Testis (tissue), 3 donors: ENCODE measurements around the gene ARID3A. TPM values are rescaled to one million over a fixed set of nuclear protein-coding genes. Genes with fewer than 3 reads are reported as not detected.

Experiments used
- DNase-seq: peaks from one replicate; pipeline ENCODE4 v3.0.0-alpha.2; 2019
- H3K27ac ChIP-seq, 2 donors: fragments of 200-600 bp; sonication (generic); one replicate each; pipeline ENCODE4 v1.5.1; 2019
- H3K27me3 ChIP-seq: fragments of 200-600 bp; sonication (generic); one replicate; pipeline ENCODE4 v1.5.1; 2019
- H3K36me3 ChIP-seq: fragments of 200-600 bp; sonication (generic); one replicate; pipeline ENCODE4 v1.5.1; 2017; ENCODE audit warnings: low read depth; ENCODE audit errors: missing control alignments
- H3K4me1 ChIP-seq: fragments of 200-600 bp; sonication (generic); one replicate; pipeline ENCODE4 v1.5.1; 2019
- H3K4me3 ChIP-seq, 2 donors: fragments of 200-600 bp; sonication (generic); one replicate each; pipeline ENCODE4 v1.5.1; 2017 to 2019
- H3K9me3 ChIP-seq: fragments of 200-600 bp; sonication (generic); one replicate; pipeline ENCODE4 v1.5.1; 2017
- CTCF ChIP-seq, 3 experiments: fragments of 450-650 bp in 2 of 3; fragments of 200-600 bp in 1 of 3; sonication (generic) in 1 of 3; IDR thresholded peaks; one replicate each; pipeline ENCODE4 v1.5.1; 2016 to 2019; ENCODE audit warnings: antibody characterized with exemption in 3 of 3, mild to moderate bottlenecking in 2 of 3, moderate library complexity in 1 of 3
- POLR2A ChIP-seq: fragments of 450-650 bp; IDR thresholded peaks from one replicate; pipeline ENCODE4 v1.6.1; 2017; ENCODE audit warnings: antibody characterized with exemption, mild to moderate bottlenecking, moderate library complexity
- WGBS, 2 donors: methylation state at CpG; one replicate each; pipeline ENCODE4 v1.1.5; 2018; 5-methylcytosine and 5-hydroxymethylcytosine counted together
- intact Hi-C: fragments of 100-400 bp; cut with DNase I; formaldehyde crosslinking; loops from one replicate; pipeline ENCODE4 v1.15.1; 2023; ENCODE audit warnings: low total_unique reads
- polyA plus RNA-seq: library from polyadenylated mRNA; stranded (reverse); fragments of 350-450 nt; fragmentation: Illumina TruSeq; extraction: RNeasy Lipid Tissue Mini Kit (QIAGEN cat#74804); gene quantifications from one replicate; pipeline ENCODE4 v1.2.3, GENCODE V29; 2014; ENCODE audit warnings: low read depth, low replicate concordance; ENCODE audit not compliant: insufficient read depth
- total RNA-seq, 2 donors: library from RNA; depleted of rRNA; stranded (reverse); fragments of >200 nt; gene quantifications; one replicate each; pipeline ENCODE4 v1.2.3, GENCODE V29; 2016

The ARID3A gene
- total and polyA plus RNA-seq, 3 donors from 2014 or later, result 15.3 to 38.2 (median 26.5) TPM

GRCh38 chr19:892243-892893 is 33.5 kb upstream of the ARID3A start:
- WGBS, 2 donors, result 5 to 7% methylated on average over 19 to 23 of the region's 27 CpGs
- TF ChIP-seq CTCF (IDR thresholded peaks at IDR 0.05) (no peak), POLR2A (no peak)
- no peaks in the 10 kb centered on the region for H3K36me3 ChIP-seq

GRCh38 chr19:892894-893689 is 32.7 kb upstream of the ARID3A start, which contains the start of the genes MED16 and RNU6-9:
MED16 (minus strand) TSS chr19:893187; CDS start chr19:891131, 2,056 bp downstream.
RNU6-9 (plus strand) TSS chr19:893484.
- Histone ChIP-seq H3K36me3 (no peaks in the 10 kb centered on the region), H3K4me3 (peak within 1 kb of the TSS; percentile 81 to 90), H3K27ac (peak within 1 kb of the TSS; percentile 88 to 93), H3K4me1 (peaks cover 4% of the 10 kb centered on the region), H3K27me3 (no peaks in the 10 kb centered on the region), H3K9me3 (no peaks in the 10 kb centered on the region)
- intact Hi-C loops, result no loop called here
- DNase-seq, result peak; percentile 96
- WGBS, 2 donors, result 0 to 1% methylated on average over 21 to 60 of the region's 69 CpGs
- TF ChIP-seq CTCF (IDR thresholded peaks at IDR 0.05), result peak in 2 of 3 experiments; percentile 2 to 4
- peak; percentile 39 for TF ChIP-seq POLR2A

More at GRCh38 chr19:892243-892893, 33.5 kb upstream of the ARID3A start:
- DNase-seq, result no peak
- intact Hi-C loops, result no loop called here
- no peaks in the 10 kb centered on the region for H3K9me3 ChIP-seq
- peaks cover 4% of the 10 kb centered on the region for H3K4me1 ChIP-seq
- peak overlapping the region; percentile 81 to 90 for H3K4me3 ChIP-seq
- H3K27ac ChIP-seq, result peak overlapping the region; percentile 88 to 93
- H3K27me3 ChIP-seq, result no peaks in the 10 kb centered on the region

- H3K9me3 ChIP-seq, result no peaks in the 10 kb centered on the region
- H3K4me1 ChIP-seq, result peaks cover 4% of the 10 kb centered on the region
- intact Hi-C loops, result no loop called here
- 89 to 95% methylated on average over 7 to 10 of the region's 10 CpGs for WGBS, 2 donors
- no peaks in the 10 kb centered on the region for H3K27me3 ChIP-seq
- H3K4me3 ChIP-seq, result no peak overlapping the region
- H3K36me3 ChIP-seq, result no peaks in the 10 kb centered on the region
- H3K27ac ChIP-seq, result no peak overlapping the region
- TF ChIP-seq POLR2A, result no peak
- TF ChIP-seq CTCF (IDR thresholded peaks at IDR 0.05), result no peak
- no peak for DNase-seq
Observed at GRCh38 chr19:896434-896833, 29.4 kb upstream of the ARID3A start.

GRCh38 chr19:896999-897398 is 28.8 kb upstream of the ARID3A start:
- Histone ChIP-seq H3K36me3 (no peaks in the 10 kb centered on the region), H3K9me3 (no peaks in the 10 kb centered on the region), H3K4me1 (peaks cover 1% of the 10 kb centered on the region), H3K27me3 (no peaks in the 10 kb centered on the region), H3K4me3 (no peak overlapping the region), H3K27ac (no peak overlapping the region)
- WGBS, 2 donors, result 88 to 89% methylated on average over 11 of the region's 11 CpGs
- TF ChIP-seq POLR2A (no peak), CTCF (IDR thresholded peaks at IDR 0.05) (no peak)
- intact Hi-C loops, result no loop called here
- DNase-seq, result no peak
